WI38 (cell line): Measurements from ENCODE around the gene MAP3K21.

Source experiments
- H3K4me3 ChIP-seq: 2 replicates; pipeline ENCODE4 v1.5.1; 2011; ENCODE audit warnings: low read depth, mild to moderate bottlenecking, control low read depth, low read length
- TF ChIP-seq, protein P1 (sequence below): IDR thresholded peaks from 2 replicates; pipeline ENCODE4 v1.5.1; 2012; ENCODE audit warnings: low read depth, mild to moderate bottlenecking, control low read depth, low read length

MAP3K21 gene

DNA sequence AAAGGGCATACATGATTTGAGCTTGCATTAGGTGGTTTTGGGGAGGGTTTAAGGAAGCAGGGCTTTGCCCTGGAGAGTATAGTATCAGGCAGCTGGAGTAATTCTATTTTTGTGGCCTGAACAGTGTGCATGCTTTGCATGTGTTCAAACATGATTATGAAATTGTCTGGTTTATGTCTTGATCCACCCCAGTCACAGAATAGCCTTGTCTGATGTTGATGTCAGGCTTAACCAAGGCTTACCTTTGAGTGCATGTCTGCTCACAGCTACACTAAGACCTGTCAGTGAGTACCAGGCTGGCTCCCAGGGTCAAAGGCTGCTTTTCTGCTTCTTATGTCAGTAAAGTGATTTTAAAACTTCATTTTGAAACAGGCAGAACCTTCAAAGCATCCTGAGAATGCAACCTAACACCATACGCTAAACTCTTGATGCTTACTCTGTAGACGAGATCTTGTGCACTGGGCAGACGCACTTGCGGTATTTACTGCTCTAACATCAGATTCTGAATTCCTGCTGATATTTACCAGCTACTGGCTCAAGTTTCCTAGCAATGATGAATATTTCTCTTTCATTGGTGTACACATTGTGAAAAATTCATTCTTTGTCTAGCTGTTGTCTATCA is 78.9 kb downstream of the MAP3K21 start:
- no peak overlapping the region for H3K4me3 ChIP-seq
- TF ChIP-seq, protein P1, sequence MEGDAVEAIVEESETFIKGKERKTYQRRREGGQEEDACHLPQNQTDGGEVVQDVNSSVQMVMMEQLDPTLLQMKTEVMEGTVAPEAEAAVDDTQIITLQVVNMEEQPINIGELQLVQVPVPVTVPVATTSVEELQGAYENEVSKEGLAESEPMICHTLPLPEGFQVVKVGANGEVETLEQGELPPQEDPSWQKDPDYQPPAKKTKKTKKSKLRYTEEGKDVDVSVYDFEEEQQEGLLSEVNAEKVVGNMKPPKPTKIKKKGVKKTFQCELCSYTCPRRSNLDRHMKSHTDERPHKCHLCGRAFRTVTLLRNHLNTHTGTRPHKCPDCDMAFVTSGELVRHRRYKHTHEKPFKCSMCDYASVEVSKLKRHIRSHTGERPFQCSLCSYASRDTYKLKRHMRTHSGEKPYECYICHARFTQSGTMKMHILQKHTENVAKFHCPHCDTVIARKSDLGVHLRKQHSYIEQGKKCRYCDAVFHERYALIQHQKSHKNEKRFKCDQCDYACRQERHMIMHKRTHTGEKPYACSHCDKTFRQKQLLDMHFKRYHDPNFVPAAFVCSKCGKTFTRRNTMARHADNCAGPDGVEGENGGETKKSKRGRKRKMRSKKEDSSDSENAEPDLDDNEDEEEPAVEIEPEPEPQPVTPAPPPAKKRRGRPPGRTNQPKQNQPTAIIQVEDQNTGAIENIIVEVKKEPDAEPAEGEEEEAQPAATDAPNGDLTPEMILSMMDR = no peak

DNA sequence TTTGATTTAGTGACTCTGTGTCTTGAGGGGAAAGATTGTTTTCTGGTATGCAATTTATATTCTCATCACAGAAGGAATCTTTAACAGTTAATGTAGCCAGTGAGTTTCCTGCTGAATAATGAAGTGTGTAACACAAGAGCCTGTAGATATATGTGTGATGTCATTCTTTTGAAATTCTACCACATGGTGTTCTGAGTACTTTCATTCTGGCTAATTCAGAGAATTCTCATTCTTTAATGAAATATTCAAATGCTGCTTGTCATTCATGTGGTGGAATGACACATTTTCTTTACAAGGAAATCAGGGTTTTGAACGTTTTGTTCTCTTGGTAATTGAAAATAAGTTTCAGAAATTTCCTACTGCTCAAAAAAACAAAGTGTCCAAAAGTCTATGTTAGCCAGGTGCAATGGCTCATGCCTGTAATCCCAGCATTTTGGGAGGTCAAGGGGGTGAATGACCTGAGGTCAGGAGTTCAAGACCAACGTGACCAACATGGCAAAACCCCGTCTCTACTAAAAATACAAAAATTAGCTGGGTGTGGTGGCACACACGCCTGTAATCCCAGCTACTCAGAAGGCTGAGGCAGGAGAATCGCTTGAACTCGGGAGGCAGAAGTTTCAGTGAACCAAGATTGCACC is 79.6 kb downstream of the MAP3K21 start:
- TF ChIP-seq, protein P1 = no peak

DNA sequence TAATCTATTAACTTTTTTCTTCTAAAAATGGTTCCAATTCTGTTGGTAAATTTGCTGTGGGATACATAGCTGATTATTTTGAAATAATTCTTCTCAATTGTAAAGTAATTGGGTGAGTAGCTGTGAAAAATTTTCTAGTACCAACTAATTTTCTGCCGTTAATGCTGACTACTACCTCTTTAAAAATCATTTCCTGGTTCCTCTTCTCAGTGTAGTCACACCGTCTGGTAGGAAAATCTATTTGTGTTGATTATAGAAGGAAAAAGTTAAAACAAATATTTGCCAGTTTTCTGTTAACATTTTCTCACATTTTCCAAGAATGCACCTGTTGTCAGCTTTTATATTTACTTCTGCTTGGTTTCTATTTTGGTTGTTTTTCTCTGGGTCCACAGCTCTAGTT is 82.0 kb downstream of the MAP3K21 start:
- H3K4me3 ChIP-seq = no peak overlapping the region
- TF ChIP-seq, protein P1 = no peak

More for the DNA sequence above, 79.6 kb downstream of the MAP3K21 start:
- H3K4me3 ChIP-seq = no peak overlapping the region

DNA sequence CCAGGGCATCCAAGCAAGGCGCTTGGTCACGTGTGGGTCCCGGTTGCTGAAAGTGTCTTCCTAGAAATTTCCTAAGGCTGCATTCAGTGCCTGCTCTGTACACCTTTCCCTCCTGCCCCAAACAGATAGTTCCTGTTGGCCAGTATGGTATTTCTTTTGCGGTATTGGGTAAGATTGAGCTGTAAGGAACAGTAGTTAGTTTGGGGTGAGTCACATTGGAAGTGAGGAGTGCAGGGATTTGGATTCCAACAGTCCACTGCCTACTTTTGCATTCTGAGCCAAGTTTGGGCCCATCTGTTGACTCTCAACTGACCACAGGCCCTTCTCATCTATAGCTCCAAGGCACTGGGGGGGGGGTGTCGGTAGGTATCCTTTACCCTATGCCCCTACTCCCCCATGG is 83.4 kb downstream of the MAP3K21 start:
- TF ChIP-seq, protein P1 = no peak
- H3K4me3 ChIP-seq = no peak overlapping the region

DNA sequence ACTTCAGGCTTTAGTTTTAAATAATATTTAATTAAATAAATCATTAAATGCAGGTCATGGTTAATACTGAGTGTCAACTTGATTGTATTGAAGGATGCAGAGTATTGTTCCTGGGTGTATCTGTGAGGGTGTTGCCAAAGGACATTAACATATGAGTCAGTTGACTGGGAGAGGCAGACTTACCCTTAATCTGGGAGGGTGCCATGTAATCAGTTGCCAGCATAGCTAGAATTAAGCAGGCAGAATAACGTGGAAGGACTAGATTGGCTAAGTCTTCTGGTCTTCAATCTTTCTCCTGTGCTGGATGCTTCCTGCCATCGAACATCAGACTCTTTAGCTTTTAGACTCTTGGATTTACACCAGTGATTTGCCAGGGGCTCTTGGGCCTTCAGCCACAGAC is 85.3 kb downstream of the MAP3K21 start:
- TF ChIP-seq, protein P1 = no peak
- no peak overlapping the region for H3K4me3 ChIP-seq

DNA sequence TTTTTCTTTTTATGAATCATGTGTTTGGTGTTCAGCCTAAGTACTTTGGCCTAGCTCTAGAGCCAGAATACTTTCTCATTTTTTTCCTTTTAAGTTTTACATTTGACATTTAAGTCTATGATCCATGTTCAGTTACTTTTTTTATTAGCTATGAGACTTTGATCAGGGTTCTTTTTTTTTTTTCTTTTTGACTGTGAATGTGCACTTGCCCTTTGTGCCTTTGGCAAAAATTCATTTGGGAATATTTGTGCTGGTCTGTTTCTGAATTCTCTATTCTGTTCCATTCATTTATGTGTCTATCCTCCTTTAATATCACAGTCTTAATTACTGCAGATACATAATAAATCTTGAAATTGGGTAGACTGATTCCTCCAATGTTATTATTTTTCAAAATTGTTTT is 93.8 kb downstream of the MAP3K21 start:
- no peak overlapping the region for H3K4me3 ChIP-seq
- TF ChIP-seq, protein P1 = no peak

DNA sequence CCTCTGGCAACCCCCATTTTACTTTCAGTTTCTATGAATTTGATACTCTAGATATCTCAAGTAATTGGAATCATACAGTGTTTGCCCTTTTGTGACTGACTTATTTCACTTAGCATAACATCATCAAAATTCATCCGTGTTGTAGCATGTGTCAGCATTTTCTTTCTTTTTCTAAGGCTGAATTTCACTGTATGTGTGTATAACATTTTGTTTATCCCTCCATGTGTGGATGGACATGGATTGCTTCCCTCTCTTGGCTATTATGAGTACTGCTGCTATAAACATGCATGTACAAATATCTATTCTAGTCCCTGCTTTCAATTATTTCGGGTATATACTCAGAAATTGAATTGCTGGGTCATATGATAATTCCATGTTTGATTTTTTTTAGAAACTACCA is 97.3 kb downstream of the MAP3K21 start:
- TF ChIP-seq, protein P1 = no peak
- no peak overlapping the region for H3K4me3 ChIP-seq
